Measurements from ENCODE around the gene CIAPIN1. TPM values are rescaled to one million over a fixed set of nuclear protein-coding genes. Genes with fewer than 3 reads are reported as not detected.

CIAPIN1 gene
- total RNA-seq, 8 experiments from 2014 or later: 44.5 to 74.9 (median 58.4) TPM

GRCh38 chr16:57480754-57481230 is 33.6 kb upstream of the CIAPIN1 start:
- 20 to 100% (median 69%) methylated on average over 1 to 5 of the region's 6 CpGs; no CpG with 5 or more reads in 4 of the 10 experiments for WGBS, 10 experiments
- ATAC-seq (replicated peaks in 6 of 8): no peak
- in situ Hi-C loops (cut with MboI; ENCODE audit: low pct_unique_long_range_greater_than_20kb in 2 of 9, low sequenced_read_pairs in 9 of 9, unreplicated experiment in 9 of 9): no loop called here
- Histone ChIP-seq H3K4me3 (no peak overlapping the region), H3K4me1 (replicated peaks in 1 of 2) (peaks cover 39 to 40% of the 10 kb centered on the region in 2 donors), H3K27ac (no peak overlapping the region)

DNA sequence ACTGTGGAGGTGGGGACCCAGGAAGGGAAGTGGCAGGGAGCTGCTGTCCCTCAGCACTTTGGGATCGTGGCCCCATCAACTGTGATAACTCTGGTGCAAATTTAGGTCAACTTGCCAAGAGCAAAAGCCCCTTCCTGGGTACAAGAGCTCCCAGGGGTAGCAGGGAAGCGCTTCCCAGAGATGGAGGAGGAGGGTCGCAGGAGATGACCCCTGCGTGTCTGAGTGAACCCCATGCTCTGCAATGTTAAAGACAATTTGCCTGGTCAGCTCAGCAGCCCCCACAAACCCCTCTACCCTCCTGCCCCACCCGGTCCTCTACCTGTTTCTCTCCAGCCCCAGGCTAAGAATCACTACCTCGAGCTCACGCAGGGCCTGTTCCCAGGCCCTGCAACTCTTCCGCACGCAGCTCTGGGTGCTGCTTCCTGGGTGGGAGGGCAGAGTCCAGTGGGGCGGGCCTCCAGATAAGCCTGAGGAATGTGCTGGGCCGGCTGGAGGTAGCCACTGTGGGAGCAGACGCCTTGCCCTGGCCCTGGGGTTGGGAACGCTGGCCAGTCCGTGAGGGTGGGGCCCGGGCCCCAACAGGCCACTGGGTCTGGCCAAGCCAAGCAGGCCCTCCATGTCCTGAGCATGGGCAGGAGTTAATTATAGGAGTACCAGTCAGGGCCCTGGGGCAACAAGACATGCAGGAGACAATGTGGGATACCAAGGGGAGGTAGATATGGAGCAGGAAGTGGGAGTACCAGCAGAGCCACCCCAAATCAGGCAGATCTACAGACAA is 33.0 kb upstream of the CIAPIN1 start:
- in situ Hi-C loops (cut with MboI; ENCODE audit: low pct_unique_long_range_greater_than_20kb in 2 of 9, low sequenced_read_pairs in 9 of 9, unreplicated experiment in 9 of 9): no loop called here
- peak overlapping the region; percentile 30 to 39 (median 34) for H3K4me3 ChIP-seq
- no peak overlapping the region for H3K27ac ChIP-seq
- WGBS, 10 experiments: 0 to 70% (median 40%) methylated on average over 1 to 6 of the region's 15 CpGs; no CpG with 5 or more reads in 5 of the 10 experiments
- peaks cover 36 to 41% of the 10 kb centered on the region in 2 donors for H3K4me1 ChIP-seq (replicated peaks in 1 of 2)
- ATAC-seq (replicated peaks in 6 of 8): peak in 3 of 8 experiments; percentile 36 to 76 (median 58)

- Histone ChIP-seq H3K4me1 (replicated peaks in 1 of 2) (peaks cover 36 to 41% of the 10 kb centered on the region in 2 donors), H3K4me3 (peak overlapping the region; percentile 30 to 39 (median 34)), H3K27ac (no peak overlapping the region)
- ATAC-seq (replicated peaks in 6 of 8): peak; percentile 37 to 83 (median 56)
- in situ Hi-C loops (cut with MboI; ENCODE audit: low pct_unique_long_range_greater_than_20kb in 2 of 9, low sequenced_read_pairs in 9 of 9, unreplicated experiment in 9 of 9): no loop called here
- 0 to 10% (median 0%) methylated on average over 1 to 9 of the region's 36 CpGs; no CpG with 5 or more reads in 5 of the 10 experiments for WGBS, 10 experiments
These were observed 32.2 kb upstream of the CIAPIN1 start for GRCh38 chr16:57479205-57479975.

- 0 to 100% (median 53%) methylated on average over 1 to 4 of the region's 15 CpGs; no CpG with 5 or more reads in 5 of the 10 experiments for WGBS, 10 experiments
- Histone ChIP-seq H3K4me1 (replicated peaks in 1 of 2) (peaks cover 36 to 41% of the 10 kb centered on the region in 2 donors), H3K4me3 (peak overlapping the region; percentile 30 to 39 (median 34)), H3K27ac (no peak overlapping the region)
- in situ Hi-C loops (cut with MboI; ENCODE audit: low pct_unique_long_range_greater_than_20kb in 2 of 9, low sequenced_read_pairs in 9 of 9, unreplicated experiment in 9 of 9): no loop called here
- ATAC-seq (replicated peaks in 6 of 8): peak in 5 of 8 experiments; percentile 1 to 6 (median 5)
These were observed 31.4 kb upstream of the CIAPIN1 start for GRCh38 chr16:57478396-57479204.

DNA sequence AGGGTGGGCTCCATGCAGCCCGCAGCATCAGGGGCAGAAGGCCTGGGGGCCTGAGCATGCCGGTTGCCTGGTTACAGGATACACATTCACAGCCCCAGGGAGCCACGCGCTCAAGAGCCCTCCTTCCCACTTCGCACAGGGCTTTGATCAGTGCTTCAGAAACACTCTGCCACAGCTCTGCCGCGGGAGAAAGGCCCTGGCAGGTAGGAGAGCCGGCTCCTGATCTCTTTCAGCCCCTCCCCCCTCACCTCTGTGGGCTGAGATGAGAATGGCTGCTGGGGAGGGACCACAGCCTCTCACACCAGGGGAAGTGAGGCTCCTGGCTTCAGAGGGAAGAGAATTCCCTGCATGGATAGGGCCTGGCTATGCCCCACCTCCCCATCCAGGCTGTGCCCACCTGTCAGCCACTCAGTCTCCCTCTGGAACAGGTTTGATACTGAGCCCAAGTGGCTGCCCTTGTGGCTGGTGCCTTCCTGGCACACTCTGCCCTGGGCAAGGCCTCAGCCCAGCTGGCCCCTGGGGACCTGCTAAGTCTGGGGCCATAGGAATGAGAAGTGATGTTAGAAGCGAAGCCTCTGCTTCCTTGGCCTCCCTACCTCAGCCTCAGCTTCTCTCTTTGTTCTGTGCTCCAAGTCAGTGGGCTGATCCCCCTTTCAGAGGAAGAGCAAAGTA is 30.5 kb upstream of the CIAPIN1 start:
- in situ Hi-C loops (cut with MboI; ENCODE audit: low pct_unique_long_range_greater_than_20kb in 2 of 9, low sequenced_read_pairs in 9 of 9, unreplicated experiment in 9 of 9): no loop called here
- ATAC-seq (replicated peaks in 6 of 8): peak in 5 of 8 experiments; percentile 13 to 40 (median 25)
- Histone ChIP-seq H3K4me1 (replicated peaks in 1 of 2) (peaks cover 36 to 41% of the 10 kb centered on the region in 2 donors), H3K27ac (peak overlapping the region in 1 of 2 donors; percentile 0), H3K4me3 (no peak overlapping the region)
- WGBS, 10 experiments: 0 to 100% (median 78%) methylated on average over 1 to 7 of the region's 9 CpGs; no CpG with 5 or more reads in 4 of the 10 experiments

GRCh38 chr16:57476546-57477410 is 29.6 kb upstream of the CIAPIN1 start:
- no peak for ATAC-seq (replicated peaks in 6 of 8)
- WGBS, 10 experiments: 42 to 94% (median 87%) methylated on average over 1 to 2 of the region's 6 CpGs; no CpG with 5 or more reads in 6 of the 10 experiments
- Histone ChIP-seq H3K4me3 (no peak overlapping the region), H3K27ac (no peak overlapping the region), H3K4me1 (replicated peaks in 1 of 2) (peaks cover 42 to 48% of the 10 kb centered on the region in 2 donors)
- in situ Hi-C loops (cut with MboI; ENCODE audit: low pct_unique_long_range_greater_than_20kb in 2 of 9, low sequenced_read_pairs in 9 of 9, unreplicated experiment in 9 of 9): no loop called here

GRCh38 chr16:57475711-57476339 is 28.6 kb upstream of the CIAPIN1 start:
- in situ Hi-C loops (cut with MboI; ENCODE audit: low pct_unique_long_range_greater_than_20kb in 2 of 9, low sequenced_read_pairs in 9 of 9, unreplicated experiment in 9 of 9): no loop called here
- Histone ChIP-seq H3K4me3 (no peak overlapping the region), H3K4me1 (replicated peaks in 1 of 2) (peaks cover 48 to 54% of the 10 kb centered on the region in 2 donors), H3K27ac (no peak overlapping the region)
- peak; percentile 5 to 72 (median 58) for ATAC-seq (replicated peaks in 6 of 8)
- 45% methylated on average over 2 of the region's 12 CpGs; no CpG with 5 or more reads in 9 of the 10 experiments for WGBS, 10 experiments

DNA sequence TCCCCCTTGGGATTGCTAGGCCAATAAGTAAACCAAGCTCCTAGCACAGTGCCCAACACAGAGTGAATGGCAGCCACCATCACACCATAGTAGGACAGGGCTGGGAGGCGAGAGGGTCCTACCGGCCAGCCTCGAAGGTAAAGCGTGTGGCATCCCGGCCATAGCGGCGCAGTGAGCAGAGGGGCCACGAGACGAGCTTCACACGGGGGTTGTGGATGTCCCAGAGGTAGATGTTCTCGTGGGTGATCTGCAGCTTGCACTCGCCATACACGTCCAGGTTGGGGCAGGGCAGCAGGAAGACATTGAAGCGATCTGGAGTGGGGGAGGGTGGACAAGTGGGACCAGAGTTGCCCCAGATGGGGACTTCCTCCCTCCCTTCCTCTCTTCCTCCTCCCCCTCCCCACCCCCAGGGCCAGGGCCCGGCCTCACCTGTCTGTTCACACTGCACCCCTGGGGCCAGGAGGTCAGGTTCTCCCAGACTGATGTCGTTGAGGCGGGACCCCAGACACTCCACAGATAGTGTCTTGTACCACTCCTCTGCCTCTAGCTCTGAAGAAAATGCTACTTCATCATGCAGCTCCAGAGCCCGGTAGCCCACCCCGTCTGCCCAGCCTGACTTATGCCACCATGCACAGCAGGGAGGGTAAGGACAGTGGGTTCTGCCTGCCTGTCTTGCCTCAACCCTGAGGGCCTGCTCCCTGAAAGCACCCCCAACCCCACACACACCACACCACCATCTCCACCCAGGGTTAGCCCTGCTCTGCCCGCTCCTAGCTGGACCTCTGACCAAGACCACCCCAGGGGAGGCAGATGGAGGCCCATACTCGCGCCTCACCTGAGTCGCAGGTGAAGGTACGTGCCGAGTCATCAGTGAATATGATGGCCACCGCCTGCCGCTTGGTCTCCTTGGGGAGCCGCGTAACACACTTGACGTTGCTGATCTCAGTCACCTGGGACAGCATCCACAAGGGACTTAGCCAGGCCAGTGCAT is 27.8 kb upstream of the CIAPIN1 start:
- H3K4me1 ChIP-seq (replicated peaks in 1 of 2): peaks cover 43 to 53% of the 10 kb centered on the region in 2 donors
- in situ Hi-C loops (cut with MboI; ENCODE audit: low pct_unique_long_range_greater_than_20kb in 2 of 9, low sequenced_read_pairs in 9 of 9, unreplicated experiment in 9 of 9): no loop called here
- no peak overlapping the region for H3K4me3 ChIP-seq
- no peak overlapping the region for H3K27ac ChIP-seq
- no peak for ATAC-seq (replicated peaks in 6 of 8)
- 90 to 100% (median 93%) methylated on average over 3 of the region's 30 CpGs; no CpG with 5 or more reads in 7 of the 10 experiments for WGBS, 10 experiments

DNA sequence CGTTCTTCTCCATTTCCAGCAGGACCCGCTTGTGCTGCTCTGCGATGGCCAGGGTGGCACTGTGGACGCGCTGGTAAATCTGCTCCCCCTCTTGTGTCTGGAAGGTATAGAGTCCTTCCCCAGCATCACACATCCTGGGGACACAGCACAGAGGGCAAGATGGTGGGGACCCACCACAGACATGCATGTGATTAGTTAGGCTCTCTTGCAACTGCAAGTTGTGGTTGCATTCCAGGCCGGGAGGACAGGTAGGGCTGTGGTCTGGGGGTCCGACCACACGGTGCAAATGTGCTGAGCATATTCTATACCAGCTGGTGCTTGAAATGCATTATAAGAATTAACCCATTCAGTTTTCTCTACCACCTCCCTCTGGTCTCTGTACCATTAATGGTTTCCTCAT is 26.7 kb upstream of the CIAPIN1 start:
- H3K27ac ChIP-seq: no peak overlapping the region
- WGBS, 10 experiments: 25 to 100% (median 88%) methylated on average over 1 to 3 of the region's 8 CpGs; no CpG with 5 or more reads in 5 of the 10 experiments
- peaks cover 34 to 43% of the 10 kb centered on the region in 2 donors for H3K4me1 ChIP-seq (replicated peaks in 1 of 2)
- no peak for ATAC-seq (replicated peaks in 6 of 8)
- in situ Hi-C loops (cut with MboI; ENCODE audit: low pct_unique_long_range_greater_than_20kb in 2 of 9, low sequenced_read_pairs in 9 of 9, unreplicated experiment in 9 of 9): no loop called here
- no peak overlapping the region for H3K4me3 ChIP-seq

DNA sequence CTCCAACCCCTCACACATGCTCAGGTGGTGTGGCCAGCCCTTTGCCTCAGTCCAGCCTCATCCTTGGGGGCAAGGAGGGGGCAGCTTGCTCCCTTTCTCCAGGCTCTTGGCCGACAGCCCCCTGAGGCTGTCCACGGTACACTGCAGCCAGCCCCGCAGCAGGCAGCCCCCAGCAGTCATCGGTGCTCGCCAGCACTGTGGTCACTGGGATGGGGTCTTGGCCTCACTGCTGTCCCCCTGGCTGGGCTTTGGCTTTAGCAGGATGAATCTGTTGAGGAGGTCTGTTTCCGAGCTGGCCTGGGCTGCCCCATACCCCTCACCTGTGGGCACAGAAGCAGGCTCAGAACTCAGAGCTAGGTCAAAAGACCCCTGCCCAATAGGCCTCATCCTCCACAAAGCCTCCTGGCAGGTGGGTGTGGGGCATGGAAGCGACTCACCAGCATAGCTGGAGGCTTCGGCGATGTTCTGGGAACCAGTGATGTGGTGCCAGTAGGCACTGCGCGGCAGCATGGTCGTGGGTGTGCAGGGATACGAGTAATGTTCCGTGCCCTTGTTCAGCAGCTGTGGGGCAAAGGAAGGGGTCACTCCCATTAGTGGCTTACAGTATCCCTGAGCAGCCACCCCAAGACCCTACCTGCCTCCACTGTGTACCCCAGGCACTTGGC is 26.1 kb upstream of the CIAPIN1 start:
- ATAC-seq (replicated peaks in 6 of 8): no peak
- no peak overlapping the region for H3K4me3 ChIP-seq
- peaks cover 28 to 37% of the 10 kb centered on the region in 2 donors for H3K4me1 ChIP-seq (replicated peaks in 1 of 2)
- no peak overlapping the region for H3K27ac ChIP-seq
- in situ Hi-C loops (cut with MboI; ENCODE audit: low pct_unique_long_range_greater_than_20kb in 2 of 9, low sequenced_read_pairs in 9 of 9, unreplicated experiment in 9 of 9): no loop called here
- 47 to 100% (median 100%) methylated on average over 1 to 8 of the region's 14 CpGs; no CpG with 5 or more reads in 5 of the 10 experiments for WGBS, 10 experiments
